Spleen (tissue), 11 donors: ENCODE data around the gene DLG2. TPM values are rescaled to one million over a fixed set of nuclear protein-coding genes. Genes with fewer than 3 reads are reported as not detected.

ENCODE experiments used
- DNase-seq: peaks from one replicate; pipeline ENCODE4 v3.0.0-alpha.2; 2020
- H3K27ac ChIP-seq, 8 donors: fragments of 200-600 bp; sonication (generic) in 7 of 8; 1 replicate in 4 of 8; 2 replicates in 4 of 8; pipeline versions ENCODE4 v1.5.0 to v1.8.0; 2016 to 2021; ENCODE audit warnings: inconsistent platforms in 4 of 8, mild to moderate bottlenecking in 4 of 8, moderate library complexity in 1 of 8
- H3K27me3 ChIP-seq, 7 donors: fragments of 200-600 bp; sonication (generic) in 6 of 7; replicated peaks in 1 of 7; 1 replicate in 4 of 7; 2 replicates in 3 of 7; pipeline versions ENCODE4 v1.5.0 to v1.8.0; 2016 to 2021; ENCODE audit warnings: inconsistent platforms in 3 of 7, mild to moderate bottlenecking in 1 of 7
- H3K36me3 ChIP-seq, 6 donors: fragments of 200-600 bp; sonication (generic) in 5 of 6; 1 replicate in 4 of 6; 2 replicates in 2 of 6; pipeline versions ENCODE4 v1.5.0 to v1.8.0; 2016 to 2021; ENCODE audit warnings: inconsistent platforms in 2 of 6
- H3K4me1 ChIP-seq, 6 donors: fragments of 200-600 bp; sonication (generic) in 5 of 6; 1 replicate in 3 of 6; 2 replicates in 3 of 6; pipeline versions ENCODE4 v1.5.0 to v1.8.0; 2016 to 2021; ENCODE audit warnings: inconsistent platforms in 3 of 6
- H3K4me3 ChIP-seq, 8 donors: fragments of 200-600 bp; sonication (generic) in 7 of 8; 1 replicate in 4 of 8; 2 replicates in 4 of 8; pipeline versions ENCODE4 v1.5.0 to v1.8.0; 2016 to 2021; ENCODE audit warnings: inconsistent platforms in 4 of 8, mild to moderate bottlenecking in 4 of 8, moderate library complexity in 2 of 8
- H3K9me3 ChIP-seq, 8 donors: fragments of 200-600 bp; sonication (generic) in 7 of 8; 1 replicate in 4 of 8; 2 replicates in 4 of 8; pipeline versions ENCODE4 v1.5.0 to v1.8.0; 2016 to 2021; ENCODE audit warnings: inconsistent platforms in 4 of 8
- CTCF ChIP-seq, 11 experiments: fragments of 200-600 bp in 7 of 11; fragments of 450-650 bp in 4 of 11; sonication (generic) in 4 of 11; IDR thresholded peaks in 8 of 11; conservative IDR thresholded peaks in 3 of 11; 1 replicate in 7 of 11; 2 replicates in 4 of 11; pipeline versions ENCODE4 v1.4.0 to v1.8.0; 2016 to 2021; ENCODE audit warnings: antibody characterized with exemption in 11 of 11, inconsistent platforms in 4 of 11, mild to moderate bottlenecking in 1 of 11
- POLR2A ChIP-seq, 3 donors: fragments of 450-650 bp; IDR thresholded peaks; one replicate each; pipeline ENCODE4 v1.5.1; 2017; ENCODE audit warnings: antibody characterized with exemption in 3 of 3, mild to moderate bottlenecking in 1 of 3
- POLR2AphosphoS5 ChIP-seq, 3 donors: sonication (generic); formaldehyde crosslinking; IDR thresholded peaks; one replicate each; pipeline ENCODE4 v1.5.1; 2017; ENCODE audit warnings: antibody characterized with exemption in 3 of 3
- WGBS, 5 donors: extraction: QIAGEN DNeasy Blood & Tissue Kit in 3 of 5; methylation state at CpG; one replicate each; pipeline versions ENCODE4 v1.1.5 to v1.1.7; 2013 to 2018; 5-methylcytosine and 5-hydroxymethylcytosine counted together
- intact Hi-C: fragments of 100-400 bp; cut with DNase I; formaldehyde crosslinking; loops from one replicate; pipeline ENCODE4 v1.15.0; 2023; ENCODE audit warnings: low total_unique reads
- polyA plus RNA-seq, 3 donors: library from polyadenylated mRNA; stranded (reverse); fragments of 200-250 nt; gene quantifications; one replicate each; pipeline ENCODE4 v1.2.1, GENCODE V29; 2013
- total RNA-seq, 7 donors: library from RNA; depleted of rRNA in 3 of 7; stranded (reverse); fragments of >200 nt in 3 of 7; fragmentation: NEBNext Ultra II Directional in 4 of 7; extraction: Animal tissue kit (Norgen Biotek cat#: 25700) in 4 of 7; gene quantifications; one replicate each; pipeline versions ENCODE4 v1.1.0 to v1.2.1, GENCODE V29; 2016 to 2021
- donor health status: healthy with polysubstance abuse.
- donor health status: DM: no; HTN: no; CAD: no; lungs with moderate emphysema.
- donor health status: DM: no; HTN: no; CAD: no.
- donor health status: Bipolar disorder and iron deficiency.
- donor health status: healthy.
- donor health status: DM: no; HTN: no; CAD: no.
- donor health status: DM: yes; HTN: yes; CAD: no.

The DLG2 gene
- total and polyA plus RNA-seq, 10 donors, result 0.43 to 12.7 (median 7.9) TPM

DNA sequence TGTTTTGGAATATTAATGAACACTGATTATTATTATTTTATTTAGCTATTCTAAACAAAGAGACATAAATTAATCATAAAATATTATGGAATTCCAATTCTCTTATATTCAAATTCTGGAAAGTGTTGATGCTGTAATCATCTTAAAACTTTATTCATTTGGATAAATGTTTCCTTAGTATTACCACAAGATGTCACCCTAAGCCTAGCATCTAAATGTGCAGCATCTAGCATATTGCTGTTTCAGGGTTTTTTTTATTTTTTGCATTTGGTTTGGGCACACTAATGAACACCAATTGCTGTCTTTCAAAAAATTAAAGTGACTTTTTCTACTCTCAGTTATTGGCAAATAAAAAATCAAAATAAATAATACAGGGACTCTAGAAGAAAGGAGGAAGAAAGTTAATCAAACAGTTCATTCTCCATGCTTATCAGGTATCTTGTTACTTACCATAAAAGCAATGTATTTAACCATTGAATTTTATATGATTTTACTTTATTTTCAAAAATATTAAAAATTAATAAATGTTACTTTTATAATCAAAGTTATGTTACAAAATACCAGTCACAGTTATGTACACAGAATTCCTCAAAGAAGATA, 31.8 kb downstream of the DLG2 start:
- H3K27ac ChIP-seq, result no peak overlapping the region
- TF ChIP-seq POLR2A (IDR thresholded peaks at IDR 0.05) (no peak), CTCF (IDR thresholded peaks at IDR 0.05 in 8 of 11, conservative IDR thresholded peaks at IDR 0.05 in 3 of 11) (peak; percentile 16 to 63 (median 53))
- DNase-seq, result no peak
- no peaks in the 10 kb centered on the region for H3K9me3 ChIP-seq
- no peaks in the 10 kb centered on the region for H3K27me3 ChIP-seq
- H3K4me1 ChIP-seq, result peaks cover 0 to 8% (median 0%) of the 10 kb centered on the region in 6 donors
- no peak overlapping the region for H3K4me3 ChIP-seq
- intact Hi-C loops, result loop anchor here (10.0 kb wide), 1 partner anchor 1041 kb away; no protein-coding TSS in a partner anchor
- H3K36me3 ChIP-seq, result no peaks in the 10 kb centered on the region

DNA sequence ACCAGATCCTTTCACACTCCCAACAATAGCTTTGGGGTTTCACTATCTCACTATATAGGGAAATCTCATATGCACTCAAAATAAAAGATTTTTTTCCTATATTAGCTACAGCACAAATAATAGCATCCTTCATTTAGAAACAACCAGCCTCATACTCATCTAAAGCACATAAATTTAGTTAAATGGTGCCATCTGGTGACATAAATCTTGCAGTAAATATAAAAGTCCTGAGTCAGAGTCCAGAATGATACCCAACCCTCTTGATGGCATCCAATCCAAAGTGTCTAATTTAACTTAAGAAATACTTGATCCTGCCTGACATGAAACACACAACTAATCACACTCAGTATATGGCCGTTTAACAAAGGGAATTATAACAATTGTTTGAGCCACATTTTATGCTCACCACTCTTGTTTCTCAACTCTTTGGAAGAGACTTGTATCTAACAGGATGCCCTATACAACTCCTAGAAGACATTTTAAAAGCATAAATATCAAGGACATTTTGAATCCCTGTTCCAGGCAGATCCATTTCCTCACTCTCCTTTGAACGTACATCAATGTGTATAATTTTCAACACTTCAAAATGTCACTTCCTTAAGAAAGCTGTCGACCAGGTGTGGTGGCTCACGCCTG, 36.2 kb downstream of the DLG2 start:
- Histone ChIP-seq H3K4me3 (no peak overlapping the region), H3K36me3 (no peaks in the 10 kb centered on the region), H3K9me3 (peaks cover 0 to 16% (median 8%) of the 10 kb centered on the region in 8 donors), H3K27me3 (peaks cover 0 to 4% (median 0%) of the 10 kb centered on the region in 7 donors), H3K4me1 (no peaks in the 10 kb centered on the region), H3K27ac (no peak overlapping the region)
- TF ChIP-seq CTCF (IDR thresholded peaks at IDR 0.05 in 8 of 11, conservative IDR thresholded peaks at IDR 0.05 in 3 of 11) (peak in 6 of 11 experiments; percentile 20 to 38 (median 22)), POLR2A (IDR thresholded peaks at IDR 0.05) (no peak), POLR2AphosphoS5 (IDR thresholded peaks at IDR 0.05) (no peak)
- DNase-seq, result no peak
- intact Hi-C loops, result loop anchor here (10.0 kb wide), 1 partner anchor 1036 kb away; no protein-coding TSS in a partner anchor
- WGBS, 5 donors, result 74 to 81% (median 79%) methylated on average over 4 of the region's 4 CpGs

DNA sequence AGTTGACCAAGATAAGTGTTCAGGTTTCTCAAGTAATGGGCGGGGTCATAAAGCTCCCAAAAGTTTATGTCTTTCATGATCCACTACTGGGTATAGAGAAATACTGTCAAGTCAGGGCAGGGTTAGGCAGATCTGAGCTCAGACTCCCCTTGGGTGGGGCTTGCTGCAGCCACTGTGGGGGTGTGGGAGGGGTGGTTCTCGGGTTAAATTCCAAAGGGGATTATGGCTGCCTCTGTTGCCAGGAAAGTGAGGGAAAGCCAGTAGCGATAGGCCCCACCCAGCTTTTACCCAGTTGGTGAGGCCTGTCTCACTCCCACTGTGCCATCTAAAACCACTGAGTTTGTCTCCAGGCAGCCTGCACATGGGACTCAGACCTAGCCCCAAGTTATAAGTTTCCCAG, 37.8 kb downstream of the DLG2 start:
- TF ChIP-seq POLR2AphosphoS5 (IDR thresholded peaks at IDR 0.05), result no peak
- no peak overlapping the region for H3K27ac ChIP-seq
- no peak for DNase-seq
- H3K27me3 ChIP-seq, result peaks cover 0 to 4% (median 0%) of the 10 kb centered on the region in 7 donors
- intact Hi-C loops, result no loop called here
- H3K4me3 ChIP-seq, result no peak overlapping the region
- peaks cover 0 to 16% (median 8%) of the 10 kb centered on the region in 8 donors for H3K9me3 ChIP-seq
- 87 to 93% (median 92%) methylated on average over 3 of the region's 3 CpGs for WGBS, 5 donors
- H3K36me3 ChIP-seq, result no peaks in the 10 kb centered on the region
- H3K4me1 ChIP-seq, result no peaks in the 10 kb centered on the region

- no peak overlapping the region for H3K27ac ChIP-seq
- DNase-seq, result no peak
- no peaks in the 10 kb centered on the region for H3K4me1 ChIP-seq
- no peaks in the 10 kb centered on the region for H3K36me3 ChIP-seq
- no peak overlapping the region for H3K4me3 ChIP-seq
- no peaks in the 10 kb centered on the region for H3K27me3 ChIP-seq
- peaks cover 0 to 15% (median 5%) of the 10 kb centered on the region in 8 donors for H3K9me3 ChIP-seq
- 54 to 72% (median 58%) methylated on average over 2 of the region's 2 CpGs for WGBS, 5 donors
- intact Hi-C loops, result no loop called here
- no peak for TF ChIP-seq CTCF (IDR thresholded peaks at IDR 0.05 in 8 of 11, conservative IDR thresholded peaks at IDR 0.05 in 3 of 11)
- TF ChIP-seq POLR2AphosphoS5 (IDR thresholded peaks at IDR 0.05), result no peak
- no peak for TF ChIP-seq POLR2A (IDR thresholded peaks at IDR 0.05)
Observed at GRCh38 chr11:85582111-85582510, 45.0 kb downstream of the DLG2 start.
